Stomach (tissue), 9 donors: Measurements from ENCODE around the gene RGS8. TPM values are rescaled to one million over a fixed set of nuclear protein-coding genes. Genes with fewer than 3 reads are reported as not detected.

Experiments used
- DNase-seq, 2 donors: peaks; one replicate each; pipeline versions ENCODE4 v3.0.0 to v3.0.0-alpha.2; 2013 to 2019
- H3K27ac ChIP-seq, 5 donors: fragments of 200-600 bp in 4 of 5; sonication (generic) in 4 of 5; one replicate each; pipeline ENCODE4 v1.5.1; 2013 to 2019; ENCODE audit warnings: mild to moderate bottlenecking in 1 of 5, moderate library complexity in 1 of 5
- H3K27me3 ChIP-seq, 3 donors: fragments of 200-600 bp; sonication (generic); one replicate each; pipeline ENCODE4 v1.5.1; 2017 to 2019; ENCODE audit warnings: mixed run types in 1 of 3
- H3K36me3 ChIP-seq, 4 donors: fragments of 200-600 bp; sonication (generic); 1 replicate in 3 of 4; 2 replicates in 1 of 4; pipeline ENCODE4 v1.5.1; 2016 to 2019
- H3K4me1 ChIP-seq, 4 donors: fragments of 200-600 bp; sonication (generic); one replicate each; pipeline ENCODE4 v1.5.1; 2016 to 2019
- H3K4me3 ChIP-seq, 4 donors: fragments of 200-600 bp; sonication (generic) in 3 of 4; one replicate each; pipeline ENCODE4 v1.5.1; 2016 to 2019; ENCODE audit warnings: mild to moderate bottlenecking in 1 of 4
- H3K9me3 ChIP-seq, 4 donors: fragments of 200-600 bp; sonication (generic); one replicate each; pipeline ENCODE4 v1.5.1; 2016 to 2019
- EP300 ChIP-seq: sonication (generic); formaldehyde crosslinking; IDR thresholded peaks from one replicate; pipeline ENCODE4 v1.6.1; 2017; ENCODE audit warnings: antibody characterized with exemption
- POLR2A ChIP-seq, 4 donors: fragments of 450-650 bp; IDR thresholded peaks; one replicate each; pipeline ENCODE4 v1.6.1; 2016; ENCODE audit warnings: antibody characterized with exemption in 4 of 4, control low read depth in 2 of 4, mild to moderate bottlenecking in 1 of 4, moderate library complexity in 1 of 4
- POLR2AphosphoS5 ChIP-seq, 3 donors: sonication (generic); formaldehyde crosslinking; IDR thresholded peaks; one replicate each; pipeline ENCODE4 v1.6.1; 2016; ENCODE audit warnings: antibody characterized with exemption in 3 of 3
- WGBS, 5 donors: extraction: QIAGEN DNeasy Blood & Tissue Kit in 3 of 5; methylation state at CpG; one replicate each; pipeline versions ENCODE4 v1.1.5 to v1.1.7; 2013 to 2018; 5-methylcytosine and 5-hydroxymethylcytosine counted together
- intact Hi-C: fragments of 100-400 bp; cut with DNase I; formaldehyde crosslinking; loops from one replicate; pipeline ENCODE4 v1.15.1; 2023; ENCODE audit warnings: low total_unique reads
- polyA plus RNA-seq, 3 donors: library from polyadenylated mRNA; stranded (reverse); fragments of 200-250 nt; gene quantifications; one replicate each; pipeline ENCODE4 v1.2.3, GENCODE V29; 2013
- total RNA-seq, 5 donors: library from RNA; depleted of rRNA; stranded (reverse); fragments of >200 nt; gene quantifications; one replicate each; pipeline versions ENCODE4 v1.1.0 to v1.2.3, GENCODE V29; 2014 to 2016
- TF ChIP-seq, protein P1 (sequence below), 7 experiments: fragments of 450-650 bp in 4 of 7; fragments of 200-600 bp in 3 of 7; sonication (generic) in 3 of 7; IDR thresholded peaks; one replicate each; pipeline ENCODE4 v1.5.1; 2016 to 2019; ENCODE audit warnings: antibody characterized with exemption in 7 of 7, control low read depth in 2 of 7, mild to moderate bottlenecking in 1 of 7
- donor health status: healthy with polysubstance abuse.
- donor health status: Bipolar disorder and iron deficiency.
- donor health status: healthy.

The RGS8 gene
- total and polyA plus RNA-seq, 8 donors, result not detected

GRCh38 chr1:182669266-182669665, 15.1 kb downstream of the RGS8 start:
- Histone ChIP-seq H3K4me1 (peaks cover 0 to 9% (median 3%) of the 10 kb centered on the region in 4 donors), H3K27me3 (peaks cover 0 to 10% (median 5%) of the 10 kb centered on the region in 3 donors), H3K9me3 (no peaks in the 10 kb centered on the region), H3K27ac (no peak overlapping the region), H3K4me3 (no peak overlapping the region), H3K36me3 (no peaks in the 10 kb centered on the region)
- no peak for DNase-seq
- no peak for TF ChIP-seq EP300
- no peak for TF ChIP-seq POLR2AphosphoS5 (IDR thresholded peaks at IDR 0.05)
- TF ChIP-seq POLR2A (IDR thresholded peaks at IDR 0.05), result no peak
- TF ChIP-seq, protein P1, sequence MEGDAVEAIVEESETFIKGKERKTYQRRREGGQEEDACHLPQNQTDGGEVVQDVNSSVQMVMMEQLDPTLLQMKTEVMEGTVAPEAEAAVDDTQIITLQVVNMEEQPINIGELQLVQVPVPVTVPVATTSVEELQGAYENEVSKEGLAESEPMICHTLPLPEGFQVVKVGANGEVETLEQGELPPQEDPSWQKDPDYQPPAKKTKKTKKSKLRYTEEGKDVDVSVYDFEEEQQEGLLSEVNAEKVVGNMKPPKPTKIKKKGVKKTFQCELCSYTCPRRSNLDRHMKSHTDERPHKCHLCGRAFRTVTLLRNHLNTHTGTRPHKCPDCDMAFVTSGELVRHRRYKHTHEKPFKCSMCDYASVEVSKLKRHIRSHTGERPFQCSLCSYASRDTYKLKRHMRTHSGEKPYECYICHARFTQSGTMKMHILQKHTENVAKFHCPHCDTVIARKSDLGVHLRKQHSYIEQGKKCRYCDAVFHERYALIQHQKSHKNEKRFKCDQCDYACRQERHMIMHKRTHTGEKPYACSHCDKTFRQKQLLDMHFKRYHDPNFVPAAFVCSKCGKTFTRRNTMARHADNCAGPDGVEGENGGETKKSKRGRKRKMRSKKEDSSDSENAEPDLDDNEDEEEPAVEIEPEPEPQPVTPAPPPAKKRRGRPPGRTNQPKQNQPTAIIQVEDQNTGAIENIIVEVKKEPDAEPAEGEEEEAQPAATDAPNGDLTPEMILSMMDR (IDR thresholded peaks at IDR 0.05), result no peak
- intact Hi-C loops, result no loop called here
- 83 to 95% (median 91%) methylated on average over 4 of the region's 4 CpGs for WGBS, 5 donors

DNA sequence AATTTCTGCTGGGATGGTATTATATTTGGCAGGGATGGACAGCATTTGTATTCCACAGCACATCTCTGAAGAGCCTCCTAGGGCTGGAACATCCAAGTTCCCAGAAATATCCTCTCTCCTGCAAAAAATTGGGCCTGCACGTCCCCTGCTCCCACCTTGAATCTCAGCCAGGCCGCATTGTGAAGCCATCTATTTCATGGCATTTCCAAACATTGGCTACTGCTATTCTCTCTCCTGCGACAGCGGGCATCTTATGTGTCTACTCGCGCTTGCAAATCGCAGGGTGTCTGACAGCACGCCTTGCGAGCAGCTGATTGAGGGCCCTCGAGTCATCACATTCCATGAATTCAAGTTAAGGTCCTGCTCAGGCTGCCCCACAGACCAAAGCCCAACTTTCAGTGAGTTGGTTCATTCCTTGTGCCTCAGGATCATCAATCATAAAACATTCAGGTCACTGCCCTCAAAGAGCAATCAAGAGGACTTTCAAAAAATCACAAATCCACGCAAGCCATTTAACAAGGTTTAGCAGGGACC, 15.8 kb downstream of the RGS8 start:
- 93 to 98% (median 96%) methylated on average over 11 of the region's 11 CpGs for WGBS, 5 donors
- Histone ChIP-seq H3K27ac (no peak overlapping the region), H3K4me3 (no peak overlapping the region), H3K4me1 (peaks cover 0 to 2% (median under 1%) of the 10 kb centered on the region in 4 donors), H3K9me3 (no peaks in the 10 kb centered on the region), H3K36me3 (no peaks in the 10 kb centered on the region), H3K27me3 (peaks cover 0 to 10% (median 5%) of the 10 kb centered on the region in 3 donors)
- no peak for TF ChIP-seq POLR2A (IDR thresholded peaks at IDR 0.05)
- no peak for TF ChIP-seq POLR2AphosphoS5 (IDR thresholded peaks at IDR 0.05)
- TF ChIP-seq EP300, result no peak
- TF ChIP-seq, protein P1 (IDR thresholded peaks at IDR 0.05), result no peak
- no peak for DNase-seq
- intact Hi-C loops, result no loop called here

DNA sequence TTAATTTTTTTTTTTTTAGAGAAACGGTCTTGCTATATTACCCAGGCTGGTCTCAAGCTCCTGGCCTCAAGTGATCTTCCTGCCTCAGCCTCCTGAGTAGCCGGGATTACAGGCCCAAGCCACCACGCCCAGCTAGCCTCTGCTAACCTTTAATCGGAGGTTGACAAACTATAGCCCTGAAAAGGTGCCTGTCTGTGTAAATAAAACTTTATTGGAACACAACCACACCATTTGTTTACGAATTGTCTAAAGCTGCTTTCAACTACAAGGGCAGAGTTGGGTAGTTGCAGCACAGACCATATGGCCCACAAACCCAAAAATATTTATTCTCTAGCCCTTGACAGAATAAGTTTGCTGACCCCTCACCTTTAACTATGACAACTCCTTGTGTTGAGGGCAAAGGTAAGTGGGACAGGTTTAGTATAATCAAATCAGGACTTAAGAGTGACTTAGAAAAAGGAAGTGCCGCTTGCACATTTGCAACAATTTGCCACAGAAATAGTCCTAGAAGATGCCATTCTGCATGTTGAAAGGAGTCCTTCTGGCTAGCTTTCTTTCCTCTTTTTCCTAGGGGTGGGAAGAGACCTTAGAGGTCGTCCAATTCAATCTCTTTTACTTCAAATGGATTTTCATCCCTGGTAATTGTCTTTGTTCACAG, 16.4 kb downstream of the RGS8 start:
- WGBS, 5 donors, result 81 to 87% (median 83%) methylated on average over 7 of the region's 7 CpGs
- DNase-seq, result no peak
- Histone ChIP-seq H3K27me3 (peaks cover 0 to 10% (median 5%) of the 10 kb centered on the region in 3 donors), H3K4me1 (no peaks in the 10 kb centered on the region), H3K36me3 (no peaks in the 10 kb centered on the region), H3K27ac (no peak overlapping the region), H3K4me3 (no peak overlapping the region), H3K9me3 (no peaks in the 10 kb centered on the region)
- intact Hi-C loops, result no loop called here
- TF ChIP-seq POLR2A (IDR thresholded peaks at IDR 0.05) (no peak), EP300 (no peak), POLR2AphosphoS5 (IDR thresholded peaks at IDR 0.05) (no peak)
- TF ChIP-seq, protein P1 (IDR thresholded peaks at IDR 0.05), result no peak

GRCh38 chr1:182666706-182667105, 17.7 kb downstream of the RGS8 start:
- H3K4me3 ChIP-seq, result no peak overlapping the region
- no peaks in the 10 kb centered on the region for H3K36me3 ChIP-seq
- H3K27ac ChIP-seq, result no peak overlapping the region
- H3K27me3 ChIP-seq, result peaks cover 0 to 5% (median 2%) of the 10 kb centered on the region in 3 donors
- TF ChIP-seq, protein P1 (IDR thresholded peaks at IDR 0.05), result no peak
- TF ChIP-seq POLR2AphosphoS5 (IDR thresholded peaks at IDR 0.05) (no peak), POLR2A (IDR thresholded peaks at IDR 0.05) (no peak), EP300 (no peak)
- WGBS, 5 donors, result 66 to 75% (median 69%) methylated on average over 8 to 9 of the region's 9 CpGs
- H3K9me3 ChIP-seq, result no peaks in the 10 kb centered on the region
- intact Hi-C loops, result no loop called here
- no peaks in the 10 kb centered on the region for H3K4me1 ChIP-seq
- DNase-seq, result peak in 1 of 2 donors; percentile 15
